ENCODE measurements around the gene MRPL52.
"Not testable (repeated sequence)": the region's sequence is repeated elsewhere in the genome, so short reads cannot be mapped to it uniquely, and the experiment has no call there.

GRCh38 chr14:22854296-22854695 is 24.6 kb downstream of the MRPL52 start:
- TF ChIP-seq POLR2A (IDR thresholded peaks at IDR 0.05; ENCODE audit: low read depth); CTCF (IDR thresholded peaks at IDR 0.05); EP300 (IDR thresholded peaks at IDR 0.05); POLR2AphosphoS5 (IDR thresholded peaks at IDR 0.05): not testable (repeated sequence)

All from esophagus muscularis mucosa (tissue), 4 donors.